Panc1 (cell line): ENCODE measurements around the gene CDH10. TPM values are rescaled to one million over a fixed set of nuclear protein-coding genes. Genes with fewer than 3 reads are reported as not detected.

ENCODE experiments used
- ATAC-seq: fragments of 200-7000 bp; cut with Tn5 transposase; 2 replicates; pipeline ENCODE4 v1.9.1; 2020; ENCODE audit warnings: mild to moderate bottlenecking, moderate library complexity
- BruUV-seq: library from RNA; stranded (reverse); fragments of 400-500 nt; replicated peaks from 2 replicates; lab custom pipeline; 2021; lab: Mats Ljungman, UMichigan
- CTCF ChIA-PET: fragments of 300-600 bp; sonication (Branson Sonifier 250); formaldehyde crosslinking; loops from one replicate; lab custom pipeline; 2022; ENCODE audit warnings: antibody characterized with exemption; lab: Charles Lee
- POLR2A ChIA-PET: fragments of 300-600 bp; sonication (Branson Sonifier 250); formaldehyde crosslinking; loops from one replicate; lab custom pipeline; 2022; ENCODE audit warnings: antibody characterized with exemption; lab: Charles Lee
- DNase-seq: peaks from one replicate; pipeline ENCODE4 v3.0.0-alpha.2; 2010; ENCODE audit warnings: low read depth, low spot score
- H3K27ac ChIP-seq: 2 replicates; pipeline ENCODE4 v1.5.1; 2011; ENCODE audit warnings: mild to moderate bottlenecking, low read length, inconsistent platforms
- H3K27me3 ChIP-seq: fragments of 200-500 bp; sonication (Bioruptor generic); 2 replicates; pipeline ENCODE4 v1.6.0; 2014; ENCODE audit warnings: low read length, inconsistent platforms; ENCODE audit not compliant: control insufficient read depth, insufficient read depth
- H3K36me3 ChIP-seq: fragments of 200-500 bp; sonication (Bioruptor generic); 2 replicates; pipeline ENCODE4 v1.5.1; 2014; ENCODE audit warnings: inconsistent platforms, mild to moderate bottlenecking, low read length, moderate library complexity; ENCODE audit not compliant: control insufficient read depth, insufficient read depth
- H3K4me1 ChIP-seq: 2 replicates; pipeline ENCODE4 v1.5.1; 2011; ENCODE audit warnings: inconsistent platforms, mild to moderate bottlenecking, low read length, moderate library complexity; ENCODE audit not compliant: control insufficient read depth, insufficient read depth
- H3K4me3 ChIP-seq, 2 experiments: 2 replicates each; pipeline ENCODE4 v1.5.1; 2011 to 2012; ENCODE audit warnings: low read depth in 2 of 2, low read length in 2 of 2, mild to moderate bottlenecking in 2 of 2, inconsistent platforms in 1 of 2, moderate library complexity in 1 of 2
- H3K9me3 ChIP-seq: fragments of 200-500 bp; sonication (Bioruptor generic); 2 replicates; pipeline ENCODE4 v1.5.1; 2014; ENCODE audit warnings: low read depth, mild to moderate bottlenecking, inconsistent platforms, low read length, moderate library complexity; ENCODE audit not compliant: control insufficient read depth, insufficient read depth
- POLR2AphosphoS5 ChIP-seq: IDR thresholded peaks from 2 replicates; pipeline ENCODE4 v1.6.1; 2012; ENCODE audit warnings: mild to moderate bottlenecking, low read depth, low read length, moderate library complexity
- SIN3A ChIP-seq: IDR thresholded peaks from 2 replicates; pipeline ENCODE4 v1.6.1; 2012; ENCODE audit warnings: low read depth, mild to moderate bottlenecking, low read length, moderate library complexity, borderline replicate concordance; ENCODE audit not compliant: insufficient read depth
- TCF7L2 ChIP-seq: IDR thresholded peaks from 2 replicates; pipeline ENCODE4 v1.6.1; 2011; ENCODE audit warnings: mild to moderate bottlenecking, low read depth, low read length, inconsistent platforms
- in situ Hi-C: cut with HindIII; loops from 2 replicates; pipeline ENCODE4 v1.10.0; 2016; ENCODE audit warnings: low sequenced_read_pairs, low pct_unique_long_range_greater_than_20kb
- intact Hi-C: fragments of 100-400 bp; cut with micrococcal nuclease; formaldehyde crosslinking; loops from one replicate; pipeline ENCODE4 v1.10.0; 2022; ENCODE audit not compliant: unreplicated experiment
- total RNA-seq: library from RNA; stranded (reverse); gene quantifications from one replicate; pipeline ENCODE4 v1.2.1, GENCODE V29; 2021; ENCODE audit not compliant: unreplicated experiment
- TF ChIP-seq, protein P1 (sequence below), 2 experiments: IDR thresholded peaks; 2 replicates each; pipeline ENCODE4 v1.6.1; 2011 to 2012; ENCODE audit warnings: low read depth in 2 of 2, control low read depth in 1 of 2, low read length in 1 of 2, mild to moderate bottlenecking in 1 of 2, moderate library complexity in 1 of 2; ENCODE audit not compliant: insufficient read depth in 1 of 2
- TF ChIP-seq, protein P2 (sequence below): fragments of 450-650 bp; IDR thresholded peaks from 2 replicates; pipeline ENCODE4 v1.5.1; 2017; ENCODE audit warnings: mild to moderate bottlenecking

CDH10 gene
- total RNA-seq, 1 experiment from 2014 or later = 0.72 TPM

DNA sequence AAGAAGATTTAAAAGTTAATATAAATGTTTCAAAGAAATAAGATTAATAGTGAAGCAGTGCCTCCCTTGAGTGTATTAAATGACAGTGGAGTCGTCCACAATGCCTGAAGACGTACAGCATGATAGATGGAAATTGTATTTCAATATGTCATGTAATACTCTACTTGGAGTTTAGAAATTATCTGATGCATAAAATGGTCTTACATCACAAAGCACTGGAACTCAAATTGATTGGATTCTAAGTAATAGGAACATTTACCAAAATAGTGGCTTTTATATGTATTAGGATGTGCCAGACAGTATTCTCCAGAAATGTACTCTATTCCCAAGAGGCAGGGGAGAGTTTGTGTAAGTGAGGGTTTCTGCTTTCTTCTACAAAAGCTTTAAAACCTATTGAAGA is 49.4 kb downstream of the CDH10 start:
- ATAC-seq (no peak), DNase-seq (no peak)
- no peaks in the 10 kb centered on the region for H3K27me3 ChIP-seq
- CTCF ChIA-PET = no interaction called here
- TF ChIP-seq, protein P1, sequence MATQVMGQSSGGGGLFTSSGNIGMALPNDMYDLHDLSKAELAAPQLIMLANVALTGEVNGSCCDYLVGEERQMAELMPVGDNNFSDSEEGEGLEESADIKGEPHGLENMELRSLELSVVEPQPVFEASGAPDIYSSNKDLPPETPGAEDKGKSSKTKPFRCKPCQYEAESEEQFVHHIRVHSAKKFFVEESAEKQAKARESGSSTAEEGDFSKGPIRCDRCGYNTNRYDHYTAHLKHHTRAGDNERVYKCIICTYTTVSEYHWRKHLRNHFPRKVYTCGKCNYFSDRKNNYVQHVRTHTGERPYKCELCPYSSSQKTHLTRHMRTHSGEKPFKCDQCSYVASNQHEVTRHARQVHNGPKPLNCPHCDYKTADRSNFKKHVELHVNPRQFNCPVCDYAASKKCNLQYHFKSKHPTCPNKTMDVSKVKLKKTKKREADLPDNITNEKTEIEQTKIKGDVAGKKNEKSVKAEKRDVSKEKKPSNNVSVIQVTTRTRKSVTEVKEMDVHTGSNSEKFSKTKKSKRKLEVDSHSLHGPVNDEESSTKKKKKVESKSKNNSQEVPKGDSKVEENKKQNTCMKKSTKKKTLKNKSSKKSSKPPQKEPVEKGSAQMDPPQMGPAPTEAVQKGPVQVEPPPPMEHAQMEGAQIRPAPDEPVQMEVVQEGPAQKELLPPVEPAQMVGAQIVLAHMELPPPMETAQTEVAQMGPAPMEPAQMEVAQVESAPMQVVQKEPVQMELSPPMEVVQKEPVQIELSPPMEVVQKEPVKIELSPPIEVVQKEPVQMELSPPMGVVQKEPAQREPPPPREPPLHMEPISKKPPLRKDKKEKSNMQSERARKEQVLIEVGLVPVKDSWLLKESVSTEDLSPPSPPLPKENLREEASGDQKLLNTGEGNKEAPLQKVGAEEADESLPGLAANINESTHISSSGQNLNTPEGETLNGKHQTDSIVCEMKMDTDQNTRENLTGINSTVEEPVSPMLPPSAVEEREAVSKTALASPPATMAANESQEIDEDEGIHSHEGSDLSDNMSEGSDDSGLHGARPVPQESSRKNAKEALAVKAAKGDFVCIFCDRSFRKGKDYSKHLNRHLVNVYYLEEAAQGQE (IDR thresholded peaks at IDR 0.05; ENCODE audit: insufficient read depth in 1 of 2, low read depth in 2 of 2, low read length in 1 of 2) = no peak
- no peak for TF ChIP-seq SIN3A
- TF ChIP-seq POLR2AphosphoS5 = no peak
- TF ChIP-seq, protein P2, sequence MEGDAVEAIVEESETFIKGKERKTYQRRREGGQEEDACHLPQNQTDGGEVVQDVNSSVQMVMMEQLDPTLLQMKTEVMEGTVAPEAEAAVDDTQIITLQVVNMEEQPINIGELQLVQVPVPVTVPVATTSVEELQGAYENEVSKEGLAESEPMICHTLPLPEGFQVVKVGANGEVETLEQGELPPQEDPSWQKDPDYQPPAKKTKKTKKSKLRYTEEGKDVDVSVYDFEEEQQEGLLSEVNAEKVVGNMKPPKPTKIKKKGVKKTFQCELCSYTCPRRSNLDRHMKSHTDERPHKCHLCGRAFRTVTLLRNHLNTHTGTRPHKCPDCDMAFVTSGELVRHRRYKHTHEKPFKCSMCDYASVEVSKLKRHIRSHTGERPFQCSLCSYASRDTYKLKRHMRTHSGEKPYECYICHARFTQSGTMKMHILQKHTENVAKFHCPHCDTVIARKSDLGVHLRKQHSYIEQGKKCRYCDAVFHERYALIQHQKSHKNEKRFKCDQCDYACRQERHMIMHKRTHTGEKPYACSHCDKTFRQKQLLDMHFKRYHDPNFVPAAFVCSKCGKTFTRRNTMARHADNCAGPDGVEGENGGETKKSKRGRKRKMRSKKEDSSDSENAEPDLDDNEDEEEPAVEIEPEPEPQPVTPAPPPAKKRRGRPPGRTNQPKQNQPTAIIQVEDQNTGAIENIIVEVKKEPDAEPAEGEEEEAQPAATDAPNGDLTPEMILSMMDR = no peak
- TF ChIP-seq TCF7L2 = no peak
- H3K4me1 ChIP-seq = no peaks in the 10 kb centered on the region
- no TSS peak for BruUV-seq
- in situ Hi-C loops (no loop called here), intact Hi-C loops (no loop called here)
- POLR2A ChIA-PET = no interaction called here
- H3K9me3 ChIP-seq = no peaks in the 10 kb centered on the region
- no peak overlapping the region for H3K27ac ChIP-seq
- no peaks in the 10 kb centered on the region for H3K36me3 ChIP-seq
- no peak overlapping the region for H3K4me3 ChIP-seq

DNA sequence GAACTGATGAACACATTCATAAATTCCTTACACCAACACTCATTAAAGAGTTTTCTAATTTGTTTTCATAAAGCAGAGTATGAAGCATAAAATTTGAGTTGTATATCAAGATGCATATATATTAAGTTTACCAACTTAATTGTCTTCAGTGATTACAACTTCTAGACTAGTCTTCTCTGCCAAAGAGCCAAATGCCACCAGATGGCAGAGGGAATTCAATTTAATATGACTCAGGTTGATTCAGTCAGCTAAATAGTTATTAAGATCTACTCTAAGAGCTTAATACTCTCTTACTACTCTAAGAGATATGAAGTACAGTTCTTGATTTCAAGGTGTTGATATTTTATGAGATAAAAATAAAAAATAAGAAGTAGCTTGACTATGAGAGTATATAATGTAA is 53.4 kb downstream of the CDH10 start:
- BruUV-seq = no TSS peak

More for the DNA sequence above, 53.4 kb downstream of the CDH10 start:
- in situ Hi-C loops (no loop called here), intact Hi-C loops (no loop called here)
- TF ChIP-seq TCF7L2 (no peak), POLR2AphosphoS5 (no peak), SIN3A (no peak)
- TF ChIP-seq, protein P2 = no peak
- TF ChIP-seq, protein P1 (IDR thresholded peaks at IDR 0.05; ENCODE audit: insufficient read depth in 1 of 2, low read depth in 2 of 2, low read length in 1 of 2) = no peak
- DNase-seq = no peak
- ChIA-PET CTCF (no interaction called here), POLR2A (no interaction called here)
- ATAC-seq = no peak
- Histone ChIP-seq H3K4me3 (no peak overlapping the region), H3K27ac (no peak overlapping the region), H3K9me3 (no peaks in the 10 kb centered on the region), H3K4me1 (no peaks in the 10 kb centered on the region), H3K27me3 (no peaks in the 10 kb centered on the region), H3K36me3 (no peaks in the 10 kb centered on the region)
